HG03378 (cell line): ENCODE results near the gene FRMD4A.
"Not testable (repeated sequence)": the region's sequence is repeated elsewhere in the genome, so short reads cannot be mapped to it uniquely, and the experiment has no call there.

Experiments used
- ATAC-seq: cut with Tn5 transposase; IDR thresholded peaks from one replicate; pipeline ENCODE4 v1.9.1; 2021; ENCODE audit warnings: mild to moderate bottlenecking, moderate library complexity; ENCODE audit not compliant: unreplicated experiment

FRMD4A gene

GRCh38 chr10:13865758-13866491 lies 464.8 kb downstream of the FRMD4A start:
- no peak for ATAC-seq

- not testable (repeated sequence) for ATAC-seq
Measured at GRCh38 chr10:13865220-13865619, 465.5 kb downstream of the FRMD4A start.

- ATAC-seq: no peak
Measured at GRCh38 chr10:13862546-13863233, 468.0 kb downstream of the FRMD4A start.

GRCh38 chr10:13860886-13861285 lies 469.8 kb downstream of the FRMD4A start:
- no peak for ATAC-seq

GRCh38 chr10:13859979-13860654 lies 470.6 kb downstream of the FRMD4A start:
- ATAC-seq: no peak

GRCh38 chr10:13858709-13859108 lies 472.0 kb downstream of the FRMD4A start:
- no peak for ATAC-seq

- ATAC-seq: no peak
Measured at GRCh38 chr10:13857451-13857850, 473.3 kb downstream of the FRMD4A start.

GRCh38 chr10:13853854-13854253 lies 476.9 kb downstream of the FRMD4A start:
- no peak for ATAC-seq

- no peak for ATAC-seq
Measured at GRCh38 chr10:13852872-13853271, 477.9 kb downstream of the FRMD4A start.

GRCh38 chr10:13851906-13852305 lies 478.8 kb downstream of the FRMD4A start:
- ATAC-seq: no peak

GRCh38 chr10:13848520-13849445 lies 481.9 kb downstream of the FRMD4A start:
- no peak for ATAC-seq

- no peak for ATAC-seq
Measured at GRCh38 chr10:13847201-13847631, 483.5 kb downstream of the FRMD4A start.

GRCh38 chr10:13845897-13846296 lies 484.8 kb downstream of the FRMD4A start:
- ATAC-seq: no peak

- no peak for ATAC-seq
Measured at GRCh38 chr10:13844651-13845050, 486.1 kb downstream of the FRMD4A start.

- no peak for ATAC-seq
Measured at GRCh38 chr10:13842117-13842516, 488.6 kb downstream of the FRMD4A start.

- no peak for ATAC-seq
Measured at GRCh38 chr10:13840036-13840435, 490.7 kb downstream of the FRMD4A start.

- no peak for ATAC-seq
Measured at GRCh38 chr10:13839430-13839990, 491.2 kb downstream of the FRMD4A start.

- ATAC-seq: no peak
Measured at GRCh38 chr10:13839030-13839429, 491.7 kb downstream of the FRMD4A start.

GRCh38 chr10:13837966-13838365 lies 492.8 kb downstream of the FRMD4A start:
- ATAC-seq: no peak

GRCh38 chr10:13834581-13835286 lies 496.0 kb downstream of the FRMD4A start:
- ATAC-seq: no peak
